ENCODE results near the gene GALC.

The GALC gene

GRCh38 chr14:87960013-87960787, 32.8 kb downstream of the GALC start:
- H3K4me3 ChIP-seq (ENCODE audit: low read depth, low read length), result no peak overlapping the region

GRCh38 chr14:87955501-87955900, 37.5 kb downstream of the GALC start:
- no peak overlapping the region for H3K4me3 ChIP-seq (ENCODE audit: low read depth, low read length)

GRCh38 chr14:87952307-87953094, 40.5 kb downstream of the GALC start:
- H3K4me3 ChIP-seq (ENCODE audit: low read depth, low read length), result no peak overlapping the region

GRCh38 chr14:87944987-87945604, 47.9 kb downstream of the GALC start:
- H3K4me3 ChIP-seq (ENCODE audit: low read depth, low read length), result no peak overlapping the region

GRCh38 chr14:87940894-87941293, 52.1 kb downstream of the GALC start:
- no peak overlapping the region for H3K4me3 ChIP-seq (ENCODE audit: low read depth, low read length)

GRCh38 chr14:87940382-87940781, 52.6 kb downstream of the GALC start:
- H3K4me3 ChIP-seq (ENCODE audit: low read depth, low read length), result no peak overlapping the region

GRCh38 chr14:87935886-87936285, 57.1 kb downstream of the GALC start:
- H3K4me3 ChIP-seq (ENCODE audit: low read depth, low read length), result no peak overlapping the region

GRCh38 chr14:87935081-87935828, 57.7 kb downstream of the GALC start:
- no peak overlapping the region for H3K4me3 ChIP-seq (ENCODE audit: low read depth, low read length)

GRCh38 chr14:87934185-87934584, 58.8 kb downstream of the GALC start:
- H3K4me3 ChIP-seq (ENCODE audit: low read depth, low read length), result no peak overlapping the region

- no peak overlapping the region for H3K4me3 ChIP-seq (ENCODE audit: low read depth, low read length)
Observed at GRCh38 chr14:87916886-87917275, 76.1 kb downstream of the GALC start.

GRCh38 chr14:87916103-87916885, 76.7 kb downstream of the GALC start:
- no peak overlapping the region for H3K4me3 ChIP-seq (ENCODE audit: low read depth, low read length)

GRCh38 chr14:87908550-87908949, 84.4 kb downstream of the GALC start:
- H3K4me3 ChIP-seq (ENCODE audit: low read depth, low read length), result no peak overlapping the region

- H3K4me3 ChIP-seq (ENCODE audit: low read depth, low read length), result no peak overlapping the region
Observed at GRCh38 chr14:87901652-87902051, 91.3 kb downstream of the GALC start.

- H3K4me3 ChIP-seq (ENCODE audit: low read depth, low read length), result no peak overlapping the region
Observed at GRCh38 chr14:87901236-87901635, 91.7 kb downstream of the GALC start.

- no peak overlapping the region for H3K4me3 ChIP-seq (ENCODE audit: low read depth, low read length)
Observed at GRCh38 chr14:87899228-87899627, 93.8 kb downstream of the GALC start.

GRCh38 chr14:87898301-87898700, 94.7 kb downstream of the GALC start:
- no peak overlapping the region for H3K4me3 ChIP-seq (ENCODE audit: low read depth, low read length)

- H3K4me3 ChIP-seq (ENCODE audit: low read depth, low read length), result no peak overlapping the region
Observed at GRCh38 chr14:87896393-87897380, 96.3 kb downstream of the GALC start.

- H3K4me3 ChIP-seq (ENCODE audit: low read depth, low read length), result no peak overlapping the region
Observed at GRCh38 chr14:87894920-87895319, 98.1 kb downstream of the GALC start.

GRCh38 chr14:87892763-87893162, 100.2 kb downstream of the GALC start:
- H3K4me3 ChIP-seq (ENCODE audit: low read depth, low read length), result no peak overlapping the region
